Dermis microvascular lymphatic vessel endothelial cell (primary cell): Measurements from ENCODE around the gene NRP2. TPM values are rescaled to one million over a fixed set of nuclear protein-coding genes. Genes with fewer than 3 reads are reported as not detected.

ENCODE experiments used
- DNase-seq, 2 donors: peaks; one replicate each; pipeline versions ENCODE4 v3.0.0 to v3.0.0-alpha.2; 2010; ENCODE audit warnings: low read depth in 2 of 2
- total RNA-seq: library from RNA; depleted of rRNA; stranded (reverse); fragments of >200 nt; gene quantifications from 2 replicates; pipeline ENCODE4 v1.2.1, GENCODE V29; 2014

Gene NRP2
- total RNA-seq, 1 donor from 2014 or later, result 160 TPM

DNA sequence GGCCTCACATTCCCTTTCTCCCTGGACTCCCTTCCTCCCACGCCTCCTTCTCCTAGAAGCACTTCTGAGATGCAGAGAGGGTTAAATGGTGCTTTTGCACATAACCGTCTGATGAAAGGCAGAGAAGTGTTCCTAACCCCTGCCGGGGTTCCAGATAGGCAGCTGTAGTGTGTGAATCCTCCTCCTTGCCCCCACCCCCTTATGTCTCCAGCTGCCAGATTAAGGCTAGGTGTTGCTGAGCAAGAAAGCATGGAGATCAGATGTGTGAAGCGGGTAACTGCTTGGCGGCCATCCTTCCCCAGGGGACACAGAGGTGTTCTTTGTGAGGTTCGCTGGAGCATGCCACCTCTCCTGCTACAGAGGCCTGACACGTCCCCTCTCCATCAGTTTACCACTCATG, 88.3 kb downstream of the NRP2 start:
- no peak for DNase-seq

DNA sequence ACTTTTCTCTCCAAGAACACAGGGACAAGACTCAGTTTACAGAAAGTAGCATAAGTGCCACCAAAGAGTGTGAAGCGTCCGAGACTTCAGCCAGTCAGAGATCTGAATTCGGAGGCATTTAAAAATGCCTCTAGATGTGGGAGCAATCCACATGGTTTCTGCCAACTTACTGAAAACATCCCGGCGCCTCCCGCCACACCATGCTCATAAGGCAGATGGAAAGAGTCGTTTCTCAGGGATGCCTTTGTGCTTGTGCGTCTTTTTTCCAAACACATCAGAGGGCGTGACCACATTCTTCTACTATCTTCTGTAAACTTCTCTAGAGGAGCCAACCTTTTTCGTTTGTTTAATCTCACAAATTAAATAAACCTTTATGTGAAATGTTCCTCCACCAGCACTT, 88.7 kb downstream of the NRP2 start:
- DNase-seq, result no peak

DNA sequence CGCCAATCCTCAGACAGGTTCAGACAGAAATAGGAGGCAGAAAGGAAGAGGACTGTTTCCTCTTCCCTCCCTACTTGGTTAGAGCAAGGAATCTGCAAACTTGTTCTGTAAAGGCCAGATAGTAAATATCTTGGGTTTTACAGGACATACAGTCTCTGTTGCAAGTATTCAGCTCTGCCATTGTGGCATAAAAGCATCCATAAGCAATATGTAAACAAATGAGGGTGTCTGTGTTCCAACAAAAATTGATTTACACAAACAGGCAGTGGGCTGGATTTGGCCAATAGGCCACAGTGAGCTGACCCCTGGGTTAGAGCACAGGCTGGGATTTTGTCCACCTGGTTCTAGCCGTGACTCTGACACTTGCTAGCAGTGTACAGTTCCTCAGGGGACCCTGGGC, 89.4 kb downstream of the NRP2 start:
- no peak for DNase-seq

DNA sequence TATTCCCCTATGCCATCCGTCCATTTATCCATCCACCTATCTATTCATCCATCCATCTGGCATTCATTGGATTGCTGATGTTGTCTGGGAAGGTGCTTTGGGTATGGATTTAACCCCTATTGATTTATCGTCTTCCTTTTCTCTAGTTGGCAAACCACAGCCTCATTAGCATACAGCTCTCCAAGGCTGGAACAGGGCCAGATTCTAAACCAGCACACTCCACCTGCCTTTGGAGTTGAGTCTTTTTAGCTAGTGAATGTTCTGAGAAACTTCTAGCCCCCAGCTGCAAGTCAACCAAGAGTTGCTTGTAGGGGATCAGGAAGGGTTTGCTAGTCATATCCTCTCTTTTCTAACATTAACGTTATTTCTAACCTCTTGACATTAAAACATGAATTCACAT, 90.7 kb downstream of the NRP2 start:
- DNase-seq, result no peak

DNA sequence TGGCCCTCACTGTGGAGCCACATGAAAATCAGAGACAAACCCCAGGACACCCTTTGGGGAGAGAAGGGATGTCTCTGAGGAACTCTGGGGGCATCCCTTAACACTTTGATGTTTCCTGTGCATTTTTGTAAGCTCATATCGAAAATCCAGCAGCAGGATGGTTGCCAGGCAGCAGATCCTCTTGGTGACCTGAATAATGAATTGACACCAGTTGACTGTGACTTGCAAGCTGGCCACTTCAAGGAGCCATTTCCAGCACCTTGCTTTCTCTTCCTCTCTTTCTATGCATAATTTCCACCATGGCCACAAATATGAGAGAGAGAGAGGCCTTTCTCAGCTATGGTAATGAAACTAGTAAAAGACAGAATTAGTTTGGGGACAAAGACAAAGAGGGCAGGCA, 91.7 kb downstream of the NRP2 start:
- DNase-seq, result no peak

DNA sequence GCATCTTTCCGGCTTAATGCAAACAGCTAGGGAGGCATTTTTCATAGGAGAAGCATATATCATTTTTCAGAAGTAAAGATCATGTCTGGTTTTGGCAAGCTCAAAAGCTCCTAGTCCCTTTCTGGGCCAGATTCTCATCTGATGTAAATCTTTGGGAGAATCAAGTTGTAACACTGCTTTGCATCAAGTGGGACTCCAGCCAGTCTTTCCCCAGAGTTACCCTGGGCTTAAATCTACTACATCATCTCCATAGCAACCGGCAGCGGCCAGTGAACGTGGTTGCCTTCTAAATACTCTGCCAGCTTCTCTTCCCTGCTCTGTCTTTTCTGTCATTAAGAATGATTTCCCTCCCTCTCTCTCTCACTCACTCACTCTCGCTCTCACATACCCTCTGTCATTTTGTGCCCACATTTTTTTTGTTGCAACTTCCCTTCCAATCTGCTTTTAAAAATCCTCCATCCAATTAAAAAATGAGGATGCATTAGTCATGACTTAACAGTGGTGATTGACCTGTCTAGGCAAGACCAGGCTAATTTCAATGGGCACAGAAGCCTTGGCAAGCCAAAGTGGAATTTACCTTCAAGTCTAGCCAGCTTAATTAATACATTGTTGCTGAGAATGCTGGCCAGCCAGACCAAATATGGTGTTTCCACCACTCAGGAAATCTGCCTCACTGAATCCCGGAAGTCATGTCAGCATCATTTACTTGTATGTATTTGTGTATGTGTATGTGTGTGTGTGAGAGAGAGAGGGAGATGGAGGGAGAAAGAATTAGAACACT, 93.0 kb downstream of the NRP2 start:
- peak; percentile 28 to 51 for DNase-seq

DNA sequence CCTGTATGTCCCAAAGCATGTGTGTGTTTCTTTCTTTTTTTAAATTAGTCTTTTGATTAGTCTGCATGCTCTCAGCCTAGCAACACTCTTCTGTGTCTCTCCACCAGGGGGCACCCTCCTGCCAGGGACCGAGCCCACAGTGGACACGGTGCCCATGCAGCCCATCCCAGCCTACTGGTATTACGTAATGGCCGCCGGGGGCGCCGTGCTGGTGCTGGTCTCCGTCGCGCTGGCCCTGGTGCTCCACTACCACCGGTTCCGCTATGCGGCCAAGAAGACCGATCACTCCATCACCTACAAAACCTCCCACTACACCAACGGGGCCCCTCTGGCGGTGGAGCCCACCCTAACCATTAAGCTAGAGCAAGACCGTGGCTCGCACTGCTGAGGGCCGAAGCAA, 93.8 kb downstream of the NRP2 start:
- peak; percentile 17 to 57 for DNase-seq

DNA sequence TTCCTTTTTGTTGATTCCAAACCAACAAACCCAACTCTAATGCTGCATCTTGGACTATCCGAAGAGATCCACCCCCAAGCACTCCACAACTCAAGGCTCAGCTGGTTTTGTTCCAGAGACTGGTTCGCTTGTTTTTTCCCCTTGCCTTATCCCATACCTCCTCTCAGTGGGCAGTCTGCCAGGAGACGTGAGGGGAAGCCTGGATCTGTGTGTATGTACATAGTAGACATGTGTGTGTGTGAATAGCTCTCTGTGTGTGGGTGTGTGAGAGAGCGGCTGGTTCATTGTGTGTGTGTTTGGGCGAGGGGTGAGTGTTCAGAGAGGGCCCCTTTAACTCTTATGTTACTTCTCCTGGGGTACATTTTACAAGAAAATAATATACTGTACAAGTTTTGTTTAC, 94.4 kb downstream of the NRP2 start:
- DNase-seq, result peak in 1 of 2 donors; percentile 48

DNA sequence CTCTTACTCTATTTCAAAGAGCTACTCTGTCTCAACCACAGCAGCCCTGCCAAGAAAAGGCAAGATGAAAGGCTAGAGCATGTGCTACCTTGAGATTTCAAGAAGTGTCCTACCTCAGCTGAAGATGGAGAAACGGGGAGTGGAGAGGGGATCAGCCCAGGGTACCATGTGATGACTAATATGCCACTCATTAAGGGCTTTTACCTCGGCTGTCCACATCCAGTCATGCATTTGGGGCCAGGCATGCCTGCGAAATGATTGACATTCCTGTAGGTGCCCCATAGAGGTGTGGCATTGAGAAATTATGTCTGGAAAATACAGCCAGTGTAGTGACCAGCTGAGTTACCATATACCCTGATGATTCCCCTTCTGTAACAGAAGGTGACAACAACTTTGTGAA, 96.1 kb downstream of the NRP2 start:
- no peak for DNase-seq

DNA sequence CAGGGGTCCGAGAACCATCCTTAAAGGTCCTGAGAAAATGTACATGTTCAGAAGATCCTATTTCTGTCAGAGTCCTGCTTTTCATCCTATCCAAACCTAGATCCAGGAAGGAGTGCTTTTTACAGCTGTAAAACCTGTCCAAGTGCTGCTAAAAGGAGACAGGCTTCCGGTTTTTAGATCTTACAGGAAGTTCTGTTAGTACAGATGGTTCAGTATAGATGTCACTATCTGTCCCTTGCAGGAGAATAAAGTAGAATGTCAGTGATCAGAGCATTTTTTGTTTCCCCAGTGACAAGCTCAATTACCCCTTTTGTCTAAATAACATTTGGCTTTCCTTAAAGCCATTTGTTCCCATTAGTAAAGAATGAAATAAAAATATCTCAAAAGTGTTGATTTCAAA, 98.3 kb downstream of the NRP2 start:
- DNase-seq, result peak in 1 of 2 donors; percentile 45

DNA sequence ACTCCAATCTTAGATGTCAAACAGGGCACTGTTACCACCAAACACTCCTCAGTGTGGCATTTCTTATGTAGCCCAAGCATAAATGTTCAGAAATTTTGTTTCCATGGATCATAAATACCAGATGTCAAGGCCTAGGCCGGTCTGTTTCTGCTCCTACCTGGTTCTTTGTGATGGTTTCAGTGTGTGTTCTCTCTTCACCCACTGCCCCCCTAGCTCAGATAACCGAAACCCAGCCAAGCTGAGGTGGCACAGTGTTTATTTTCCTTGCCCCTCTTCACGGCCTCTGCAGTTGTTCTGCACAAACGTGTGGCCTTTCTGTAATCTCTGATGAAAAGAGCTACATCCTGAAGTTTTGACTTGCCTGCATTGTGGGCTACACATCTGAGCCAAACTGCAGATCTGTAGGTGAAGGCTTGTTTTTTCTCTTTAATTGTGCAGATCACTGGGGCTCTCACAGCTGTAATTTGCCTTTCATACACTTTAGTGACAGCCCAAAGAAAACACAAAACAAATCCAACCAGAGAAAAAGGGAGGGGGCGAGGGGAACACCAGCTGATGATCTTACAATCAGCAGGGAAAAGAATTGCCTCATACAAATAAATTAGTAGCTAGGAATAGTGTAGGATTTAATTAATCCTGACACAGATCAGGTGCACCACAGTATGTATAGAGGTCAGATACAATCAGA, 99.1 kb downstream of the NRP2 start:
- DNase-seq, result no peak

DNA sequence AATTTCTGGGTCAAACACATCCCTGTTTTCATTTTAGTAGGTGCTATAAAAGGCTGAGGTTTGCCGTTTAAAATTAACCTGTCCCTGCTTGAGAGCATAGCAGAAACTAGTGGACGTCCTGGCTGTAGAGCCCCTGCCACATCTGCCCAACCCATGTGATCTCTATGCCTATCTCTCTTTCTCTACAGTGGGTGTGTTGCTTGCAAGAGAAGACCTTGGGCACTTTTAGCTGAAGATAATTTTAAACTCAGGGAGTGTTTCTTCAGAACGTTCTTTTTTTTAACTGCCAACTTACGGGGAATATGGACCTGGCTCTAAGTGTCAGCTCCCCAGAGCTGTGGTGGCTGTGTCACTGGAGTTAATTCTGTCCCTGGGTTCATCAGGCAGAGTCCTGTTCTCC, 100.6 kb downstream of the NRP2 start:
- DNase-seq, result no peak

DNA sequence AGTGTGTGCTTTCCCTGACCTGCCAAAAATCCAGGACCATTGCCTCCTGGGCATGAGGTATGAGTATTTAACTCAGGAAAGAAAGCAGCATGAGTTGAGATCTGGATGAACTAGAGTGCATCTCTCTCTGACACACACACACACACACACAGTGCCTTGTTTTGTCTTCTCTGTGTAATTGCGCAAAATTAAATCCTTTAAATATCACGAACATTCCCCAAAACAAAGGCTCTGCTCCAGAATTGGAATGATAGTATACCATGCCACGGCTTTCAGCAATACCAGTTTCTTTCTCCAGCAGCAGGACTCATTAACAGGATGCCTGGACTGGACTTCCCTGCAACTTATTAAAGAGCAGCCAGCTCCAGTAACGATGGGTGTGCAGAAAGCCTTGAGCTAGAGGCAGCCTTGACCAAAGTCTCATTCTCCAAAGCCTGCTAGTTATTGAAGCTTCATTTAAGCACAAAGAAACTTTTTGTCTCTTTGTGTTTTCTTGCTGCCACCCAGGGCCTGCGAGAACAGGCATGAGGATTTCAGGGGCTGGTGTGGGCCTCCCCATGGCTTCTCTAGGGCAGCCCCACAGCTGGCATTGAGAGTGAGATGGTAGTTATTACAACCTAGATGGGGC, 101.7 kb downstream of the NRP2 start:
- DNase-seq, result no peak

DNA sequence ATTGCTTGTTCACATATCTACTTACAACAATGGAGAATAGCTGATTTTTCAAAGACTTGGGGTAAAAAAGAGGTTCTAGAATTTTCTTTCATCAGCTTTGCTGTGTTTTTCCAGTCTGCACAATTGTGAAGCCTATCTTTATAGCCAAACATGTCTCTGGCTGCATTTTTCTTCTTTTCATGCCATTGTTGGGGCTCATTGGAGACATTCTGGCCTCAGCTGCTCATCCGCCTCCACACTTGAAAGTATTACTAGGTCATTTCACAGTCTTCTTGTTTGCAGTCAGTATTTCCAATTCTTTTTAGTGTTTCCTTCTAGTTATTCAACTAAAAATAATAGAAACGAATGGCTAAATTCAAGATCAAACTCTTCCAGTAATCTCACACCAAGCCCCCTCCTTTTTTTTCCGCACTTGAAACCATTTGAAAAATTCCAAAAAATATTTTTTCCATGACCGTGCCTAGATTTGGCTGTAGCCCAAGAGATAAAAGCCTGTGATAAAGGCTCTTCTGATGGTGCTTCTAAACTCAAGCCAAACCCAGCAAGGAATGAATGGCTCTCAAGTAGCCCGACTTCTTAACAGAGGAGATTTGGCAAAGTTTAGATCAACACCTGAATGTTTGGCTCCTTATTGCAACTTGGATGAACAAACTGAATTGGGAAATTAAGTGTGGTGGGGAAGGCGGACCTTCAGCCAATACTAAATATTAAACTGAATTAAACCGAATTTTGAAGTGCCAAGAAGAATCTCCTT, 103.4 kb downstream of the NRP2 start:
- DNase-seq, result no peak

DNA sequence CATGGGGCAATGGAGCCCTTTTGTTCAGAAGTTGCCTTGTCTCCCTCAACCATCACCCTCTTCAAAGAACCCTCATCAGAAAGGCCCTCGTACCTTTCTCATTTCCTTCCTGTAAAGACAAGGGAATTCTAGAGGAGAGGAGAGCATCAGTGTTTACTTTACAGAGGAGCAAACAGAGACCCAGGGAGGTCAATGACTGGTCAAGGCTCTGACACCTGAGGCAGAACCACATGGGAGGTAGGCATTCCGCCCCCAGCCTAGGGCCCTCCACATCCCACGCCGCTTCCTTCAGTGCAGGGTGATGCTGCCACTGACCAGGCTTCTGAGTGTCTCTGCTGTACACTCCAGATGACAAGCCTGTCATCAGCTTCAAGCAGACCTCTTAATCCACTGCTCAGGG, 104.7 kb downstream of the NRP2 start:
- no peak for DNase-seq

DNA sequence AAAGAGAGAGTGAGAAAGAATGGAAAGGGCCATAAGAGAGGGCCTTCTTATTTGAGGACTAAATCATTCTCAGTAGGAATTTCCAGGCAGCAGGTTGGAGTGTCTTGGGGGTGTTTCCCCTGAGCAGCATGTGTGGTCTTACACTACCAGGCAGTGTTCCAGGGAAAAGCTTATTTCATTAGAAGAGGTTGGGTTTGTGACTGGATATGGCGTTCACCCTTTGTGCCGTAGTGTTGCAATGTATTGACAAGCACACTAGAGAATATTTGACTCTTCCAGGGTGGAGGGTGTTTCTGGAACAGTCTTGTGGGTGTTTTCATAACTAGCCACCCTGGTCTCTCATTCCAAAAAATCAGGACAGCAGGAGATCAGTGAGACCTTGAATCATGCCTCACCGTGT, 105.5 kb downstream of the NRP2 start:
- no peak for DNase-seq

DNA sequence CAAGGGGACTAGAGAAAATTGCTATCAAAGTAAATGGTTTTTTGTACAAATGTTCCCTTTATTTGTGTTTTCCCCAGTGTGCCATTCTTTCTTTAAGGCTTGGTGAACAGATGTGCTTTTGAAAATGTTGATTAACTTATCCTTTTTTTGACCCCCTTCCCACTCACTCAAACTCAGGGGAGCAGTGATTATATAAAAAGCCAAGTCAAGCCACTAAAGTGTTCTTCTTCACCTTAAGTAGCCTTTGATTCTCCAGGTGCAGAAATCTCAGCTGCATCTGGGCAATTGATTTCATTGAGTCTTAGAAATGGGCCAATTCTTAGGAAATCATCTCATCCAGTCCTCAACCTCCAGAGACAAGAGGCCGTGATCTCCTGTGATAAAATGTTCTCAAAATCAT, 107.6 kb downstream of the NRP2 start:
- no peak for DNase-seq

DNA sequence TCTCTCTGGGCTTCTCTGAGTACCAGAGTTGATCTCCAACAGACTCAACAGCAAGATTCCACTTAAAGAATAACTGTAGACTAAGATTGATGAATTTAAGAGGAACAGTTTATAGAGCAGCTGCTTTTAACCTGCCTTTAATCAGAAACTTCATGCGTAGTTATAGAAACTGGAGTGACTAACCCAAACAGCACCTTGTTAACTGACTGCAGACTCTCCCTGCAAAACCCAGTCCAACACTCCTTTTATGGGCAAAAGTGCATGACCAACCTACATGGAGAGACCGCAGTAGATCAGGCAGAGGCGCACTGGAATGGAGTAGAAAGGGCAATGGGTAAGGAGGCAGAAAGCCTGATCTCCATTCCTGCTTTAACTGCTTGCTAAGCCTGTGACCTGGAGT, 110.6 kb downstream of the NRP2 start:
- DNase-seq, result no peak

DNA sequence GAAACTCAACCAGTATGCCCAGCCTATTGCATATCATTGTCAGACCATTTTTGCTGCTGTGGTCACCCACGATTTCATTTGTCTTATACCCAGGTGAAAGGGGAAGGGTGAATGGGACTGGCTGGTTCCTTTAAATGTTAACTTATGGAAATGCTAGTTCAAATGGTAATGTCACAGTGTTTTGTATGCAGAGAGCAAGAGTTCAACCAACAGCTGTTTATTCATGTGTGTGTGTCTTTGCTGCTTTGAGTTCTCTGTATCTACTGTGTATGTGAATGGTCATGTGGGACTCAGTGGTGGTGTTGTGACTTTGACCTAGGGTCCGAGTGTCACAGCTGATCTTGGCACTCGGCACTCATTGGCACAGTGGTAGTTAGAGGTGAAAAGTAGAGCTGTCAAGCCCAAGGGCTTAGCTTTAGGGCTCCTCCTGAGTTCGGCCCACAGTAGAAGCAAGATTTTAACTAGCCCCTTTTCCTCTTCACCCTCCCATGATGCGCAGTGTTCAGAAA, 114.6 kb downstream of the NRP2 start:
- DNase-seq, result no peak

DNA sequence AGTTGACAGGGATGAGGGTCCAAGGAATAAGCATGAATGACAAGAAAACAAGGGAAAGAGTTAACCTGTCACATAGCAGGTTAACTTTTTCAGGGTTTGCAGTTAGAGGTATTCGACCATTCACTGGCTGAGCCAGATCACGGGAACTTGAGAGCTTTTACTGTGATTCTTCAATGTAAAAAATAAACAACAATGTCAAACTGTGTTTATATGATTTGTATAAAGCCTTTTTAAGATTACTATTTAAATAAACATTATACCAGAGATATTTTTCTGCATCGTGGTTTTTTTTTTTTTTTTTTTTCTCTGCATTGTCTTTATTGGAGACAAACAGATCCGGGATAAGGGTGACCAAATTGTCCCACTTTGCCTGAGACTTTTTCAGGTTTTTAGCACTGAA, 115.6 kb downstream of the NRP2 start:
- DNase-seq, result no peak

DNA sequence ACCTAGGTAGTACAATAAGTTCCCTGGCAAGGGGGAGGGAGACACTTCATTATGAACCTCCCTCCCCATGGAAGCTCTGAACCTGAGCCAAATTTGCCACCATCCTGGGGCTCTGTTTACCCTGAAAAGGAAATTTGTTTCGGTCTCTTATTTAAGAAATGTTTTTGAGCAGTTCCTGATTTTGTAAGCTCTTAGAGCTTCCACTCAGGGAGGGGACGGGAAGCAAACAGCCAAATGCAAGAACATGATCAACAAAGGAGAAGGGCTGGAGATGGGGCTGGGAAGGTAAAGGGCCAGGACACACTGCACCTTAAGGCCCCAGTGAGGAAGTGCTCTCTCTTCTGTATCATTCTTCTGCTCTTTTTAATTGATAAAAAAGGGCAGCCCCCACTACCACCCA, 117.9 kb downstream of the NRP2 start:
- peak in 1 of 2 donors; percentile 51 for DNase-seq

DNA sequence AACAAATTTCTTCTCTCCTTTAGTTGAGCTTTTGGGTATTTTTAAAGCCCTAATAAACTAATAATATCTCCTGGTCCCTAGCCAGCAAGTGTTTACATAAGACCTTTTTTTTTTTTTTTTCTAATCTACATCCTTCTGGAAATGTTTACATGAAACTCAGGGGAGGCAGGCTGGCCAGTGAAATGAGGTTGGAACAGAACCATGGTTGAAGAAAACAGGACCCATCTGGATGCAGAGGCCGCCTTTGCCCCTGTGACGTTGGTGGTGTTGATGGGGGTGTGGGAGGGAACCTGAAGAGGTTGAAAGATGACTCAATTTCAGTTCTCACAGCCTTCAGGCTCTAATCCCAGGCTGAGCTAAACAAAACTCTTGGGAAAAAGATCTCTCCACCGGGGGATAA, 118.5 kb downstream of the NRP2 start:
- DNase-seq, result peak in 1 of 2 donors; percentile 94
